GM21515 (cell line): ENCODE measurements around the gene SERGEF.

Experiments used
- ATAC-seq: cut with Tn5 transposase; IDR thresholded peaks from one replicate; pipeline ENCODE4 v1.9.1; 2021; ENCODE audit not compliant: unreplicated experiment

Gene SERGEF

DNA sequence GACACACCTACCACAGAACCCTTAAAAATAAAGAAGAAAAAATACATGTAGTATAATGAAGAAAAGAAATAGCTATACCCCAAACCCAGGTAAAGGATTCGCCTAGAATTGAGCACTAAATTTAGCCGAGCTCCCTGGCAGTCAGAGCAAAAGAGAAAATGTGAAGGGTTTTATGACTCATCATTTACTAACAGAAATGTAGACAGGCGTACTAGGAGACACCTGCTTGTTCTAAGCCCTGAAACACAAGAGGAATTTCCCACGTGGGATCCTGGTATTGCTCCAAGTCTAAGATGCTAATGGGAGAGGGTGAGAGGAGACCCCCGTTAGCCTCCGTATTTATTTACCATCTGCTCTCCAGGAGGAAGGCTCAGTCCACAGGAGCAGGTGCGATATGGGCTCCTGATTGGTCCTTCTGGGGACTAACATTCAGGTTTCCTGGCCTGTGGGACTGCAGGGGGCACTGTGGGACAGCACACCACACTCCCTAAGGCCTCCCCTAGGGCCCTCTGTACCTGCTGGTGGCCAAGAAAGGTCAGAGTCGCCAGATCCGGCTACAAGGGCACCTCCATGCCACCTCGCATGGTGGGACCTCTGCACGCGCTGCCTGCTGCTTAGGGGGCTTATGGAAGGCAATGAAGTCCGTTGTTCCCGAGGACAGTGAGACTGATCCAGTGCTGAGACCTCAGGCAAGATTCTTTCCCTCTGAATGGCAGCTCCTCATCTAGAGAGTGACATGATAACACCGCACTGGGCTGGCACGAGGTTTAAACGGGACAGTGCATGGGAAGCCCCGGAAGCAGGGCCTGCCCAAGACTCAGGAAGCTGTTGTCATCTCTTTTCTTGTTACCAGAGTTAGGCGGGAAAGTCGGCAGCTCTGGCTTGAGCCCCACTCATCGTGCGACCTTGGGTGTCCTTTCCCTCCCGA lies 252.5 kb downstream of the SERGEF start:
- no peak for ATAC-seq

DNA sequence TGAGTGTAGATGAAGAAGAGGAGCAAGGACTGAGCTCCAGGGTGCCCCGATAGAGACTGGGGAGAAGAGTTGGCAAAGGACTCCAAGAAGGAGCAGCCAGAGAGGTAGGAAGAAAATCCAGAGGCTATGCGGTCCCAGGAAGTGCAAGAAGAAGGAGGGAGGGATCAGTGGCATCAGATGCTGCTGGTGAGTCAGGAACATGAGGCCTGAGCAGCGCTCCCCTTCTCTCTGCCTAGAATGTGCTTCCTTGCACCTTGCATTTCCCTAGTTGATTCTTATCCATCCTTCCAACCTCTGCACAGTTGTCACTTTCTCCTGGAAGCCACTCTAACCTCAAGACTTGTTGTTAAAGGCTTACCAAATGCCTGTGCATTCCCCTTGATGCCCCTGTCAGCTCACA lies 257.0 kb downstream of the SERGEF start:
- ATAC-seq: no peak

DNA sequence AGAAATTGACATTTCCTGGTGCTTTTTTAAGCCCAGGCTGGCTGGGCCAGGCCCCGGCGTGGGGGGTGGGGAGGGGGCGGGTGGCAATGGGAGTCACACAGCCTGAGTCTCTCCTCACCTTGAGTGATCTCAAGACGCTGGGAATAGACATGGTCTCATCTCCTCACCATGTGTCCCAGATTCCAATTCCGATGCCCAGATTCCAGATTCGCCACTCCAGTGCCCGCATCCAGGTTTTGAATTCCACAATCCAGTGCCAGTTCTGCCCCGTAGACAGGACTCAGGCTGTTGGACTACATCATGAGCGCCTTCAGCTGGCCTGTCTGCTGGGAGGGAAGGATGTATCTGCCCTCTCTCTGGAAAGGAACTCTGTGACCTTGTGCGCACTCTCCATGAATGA lies 259.2 kb downstream of the SERGEF start:
- ATAC-seq: no peak

DNA sequence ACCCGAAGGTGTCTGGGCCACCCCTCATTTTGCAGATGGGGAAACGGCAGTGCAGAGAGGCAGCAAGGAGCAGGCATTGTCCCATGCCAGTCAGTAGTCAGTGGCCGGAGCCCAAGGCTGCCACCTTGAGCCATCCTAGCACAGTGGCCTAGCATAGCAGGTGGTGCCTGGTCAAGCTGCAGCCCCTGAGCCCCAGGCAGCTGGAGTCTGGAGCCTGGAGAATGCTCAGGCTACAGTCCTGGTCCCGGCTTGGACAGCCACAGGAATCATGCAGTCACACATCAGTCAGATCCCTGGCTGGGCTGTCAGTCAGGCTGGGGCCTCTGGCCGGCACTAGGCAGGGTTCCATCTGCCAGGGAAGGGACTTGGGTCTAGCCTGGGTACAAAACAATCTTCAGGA lies 259.7 kb downstream of the SERGEF start:
- no peak for ATAC-seq

DNA sequence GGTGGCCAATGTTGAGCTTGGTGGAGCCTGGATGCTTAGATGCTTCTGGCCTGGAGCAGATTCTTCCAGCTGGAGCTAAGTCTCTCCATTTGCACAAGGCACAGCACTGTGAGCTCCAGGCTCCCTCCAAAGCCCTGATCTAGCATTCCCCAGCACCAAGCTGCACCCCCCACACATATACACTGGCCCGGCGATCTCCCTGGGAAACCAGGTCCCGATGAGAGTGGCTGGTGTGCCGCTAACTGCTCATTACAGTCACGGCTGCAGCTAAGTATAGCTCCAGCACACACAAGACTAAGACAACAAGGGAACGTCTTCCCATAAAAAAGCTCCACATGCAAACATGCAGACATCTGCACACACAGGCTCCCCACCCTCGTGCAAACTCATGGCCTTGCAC lies 260.7 kb downstream of the SERGEF start:
- no peak for ATAC-seq

DNA sequence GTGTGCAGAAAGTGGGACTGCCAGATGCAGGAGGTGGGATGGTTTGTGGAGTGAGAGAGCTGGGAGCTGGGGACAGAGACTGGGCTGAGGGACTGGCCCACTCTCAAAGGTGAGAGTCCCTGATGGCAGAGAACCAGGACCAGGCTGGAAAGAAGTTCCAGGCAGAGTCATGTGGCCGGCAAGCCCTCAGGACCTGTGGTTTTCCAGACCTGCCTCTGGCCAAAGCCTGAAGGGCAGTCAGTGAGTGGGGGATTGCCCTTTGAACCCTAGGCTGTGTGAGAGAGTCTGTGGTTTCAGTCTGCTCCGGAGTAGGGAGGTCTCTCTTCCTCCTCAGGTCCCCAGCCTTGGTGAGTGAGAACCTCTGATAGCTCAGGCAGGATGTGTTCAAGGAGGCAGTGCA lies 261.3 kb downstream of the SERGEF start:
- no peak for ATAC-seq

DNA sequence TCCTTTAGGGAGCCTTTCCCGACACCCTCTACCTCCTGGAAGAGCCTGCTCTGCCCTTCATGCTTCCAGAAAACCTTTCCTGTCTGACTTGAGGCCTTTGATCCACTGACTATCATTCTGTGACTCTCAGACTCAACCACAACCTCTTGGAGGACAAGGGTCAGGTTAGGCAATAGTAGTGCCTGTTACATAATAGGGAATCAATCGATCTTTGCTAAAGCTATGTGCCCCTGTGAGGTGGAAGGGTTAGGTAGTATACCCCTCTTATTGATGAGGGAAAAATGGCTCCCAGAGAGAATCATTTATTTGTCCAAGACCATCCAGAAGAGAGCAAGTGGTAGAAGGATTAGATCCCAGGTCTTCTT lies 262.1 kb downstream of the SERGEF start:
- no peak for ATAC-seq

DNA sequence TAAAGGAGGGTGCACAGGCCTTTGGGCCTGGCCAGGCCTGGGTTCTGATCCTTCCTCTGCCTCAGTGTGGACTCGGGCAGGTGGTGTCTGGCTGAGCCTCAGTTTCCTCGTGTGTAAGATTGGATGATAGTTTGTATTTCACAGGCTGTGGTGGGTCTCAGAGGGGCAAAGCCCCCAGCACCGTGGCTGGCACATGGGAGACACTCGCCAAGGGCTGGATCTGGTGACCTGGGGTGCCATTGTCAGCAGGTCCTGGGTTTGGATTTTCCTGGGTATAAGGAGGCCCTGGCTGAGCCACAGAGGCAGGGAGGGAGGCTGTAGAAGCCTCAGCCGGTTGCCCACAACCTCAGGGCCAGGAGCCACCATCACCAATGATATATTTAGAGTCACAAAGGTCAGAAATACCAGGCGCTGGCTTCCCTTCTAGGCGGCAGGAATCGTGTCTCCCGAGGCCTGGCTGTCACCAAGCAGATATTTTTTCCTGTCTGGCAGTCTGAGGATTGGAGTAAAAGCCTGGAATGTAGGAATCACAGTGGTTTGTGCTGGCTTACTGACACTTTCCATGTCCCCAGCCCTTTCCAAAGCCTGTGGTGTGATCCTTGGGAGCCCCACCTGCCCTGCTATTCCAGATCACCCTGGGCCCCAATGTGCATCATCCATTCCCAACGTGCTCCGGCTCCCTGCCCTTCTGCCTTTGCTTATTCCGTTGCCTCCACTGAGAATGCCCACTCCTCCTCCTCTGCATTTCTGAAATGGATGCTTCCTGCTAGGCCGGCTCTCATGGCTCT lies 262.6 kb downstream of the SERGEF start:
- no peak for ATAC-seq

DNA sequence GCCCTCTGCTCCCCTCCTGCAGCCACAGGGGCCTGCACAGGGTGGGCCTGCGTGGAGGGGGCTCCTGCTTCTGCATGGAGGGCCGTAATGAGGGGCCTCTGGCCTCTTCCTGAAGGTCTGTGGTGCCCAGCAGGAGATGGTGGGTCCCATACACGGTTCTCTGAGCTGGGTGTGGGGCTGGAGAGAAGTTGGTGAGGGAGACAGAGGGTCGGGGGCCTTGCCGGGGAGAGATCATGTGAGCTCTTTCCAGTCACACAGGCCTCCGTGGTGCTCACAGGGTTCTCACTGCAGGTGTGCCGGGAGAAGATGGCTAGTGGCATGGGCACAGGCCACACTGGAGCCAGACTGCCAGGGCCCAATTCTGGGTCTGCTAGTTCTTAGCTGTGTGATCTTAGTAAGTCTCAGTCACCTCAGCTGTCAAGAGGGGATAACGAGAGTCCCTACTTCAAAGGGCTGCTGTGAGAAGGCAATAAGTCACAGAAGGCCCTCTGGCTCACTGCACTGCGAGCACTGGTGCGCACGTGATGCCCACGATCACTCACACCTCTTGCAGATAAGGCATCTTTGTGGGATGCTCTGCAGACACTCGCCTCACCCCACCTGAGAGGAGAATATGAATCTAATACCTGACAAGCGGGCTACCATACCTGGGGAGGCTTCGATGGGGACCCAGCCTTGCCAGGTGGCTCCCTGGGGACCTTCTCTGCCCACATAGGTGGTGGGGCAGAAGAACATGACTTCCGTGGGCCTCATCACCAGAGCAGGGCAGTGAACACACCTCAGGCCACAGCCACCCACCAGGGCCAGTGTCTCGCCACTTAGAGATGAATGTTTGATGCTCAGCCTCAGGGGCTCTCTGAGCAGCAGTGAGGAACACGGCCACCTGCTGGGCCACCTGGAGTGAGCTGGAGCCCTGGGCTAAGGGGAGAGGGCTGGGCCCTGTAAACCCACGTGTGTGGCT lies 263.8 kb downstream of the SERGEF start:
- ATAC-seq: no peak

DNA sequence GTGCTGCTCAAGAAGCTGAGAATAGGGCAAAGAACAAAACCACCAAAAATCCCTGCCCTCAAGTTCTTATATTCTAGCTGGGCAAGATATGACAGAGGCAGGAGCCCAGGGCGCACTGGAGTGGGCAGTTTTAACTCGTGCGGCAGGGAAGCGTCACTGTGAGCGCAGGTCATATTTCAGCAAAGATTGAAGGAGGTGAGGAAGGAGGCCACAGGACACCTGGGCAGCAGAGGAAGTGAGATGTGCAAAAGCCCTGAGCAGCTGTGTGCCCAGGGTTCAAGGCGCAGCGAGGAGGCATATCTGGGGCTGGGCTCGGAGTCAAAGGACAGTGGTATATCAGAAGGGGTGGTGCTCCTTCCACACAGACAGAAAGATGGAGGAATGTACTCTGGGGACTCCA lies 264.8 kb downstream of the SERGEF start:
- ATAC-seq: no peak

DNA sequence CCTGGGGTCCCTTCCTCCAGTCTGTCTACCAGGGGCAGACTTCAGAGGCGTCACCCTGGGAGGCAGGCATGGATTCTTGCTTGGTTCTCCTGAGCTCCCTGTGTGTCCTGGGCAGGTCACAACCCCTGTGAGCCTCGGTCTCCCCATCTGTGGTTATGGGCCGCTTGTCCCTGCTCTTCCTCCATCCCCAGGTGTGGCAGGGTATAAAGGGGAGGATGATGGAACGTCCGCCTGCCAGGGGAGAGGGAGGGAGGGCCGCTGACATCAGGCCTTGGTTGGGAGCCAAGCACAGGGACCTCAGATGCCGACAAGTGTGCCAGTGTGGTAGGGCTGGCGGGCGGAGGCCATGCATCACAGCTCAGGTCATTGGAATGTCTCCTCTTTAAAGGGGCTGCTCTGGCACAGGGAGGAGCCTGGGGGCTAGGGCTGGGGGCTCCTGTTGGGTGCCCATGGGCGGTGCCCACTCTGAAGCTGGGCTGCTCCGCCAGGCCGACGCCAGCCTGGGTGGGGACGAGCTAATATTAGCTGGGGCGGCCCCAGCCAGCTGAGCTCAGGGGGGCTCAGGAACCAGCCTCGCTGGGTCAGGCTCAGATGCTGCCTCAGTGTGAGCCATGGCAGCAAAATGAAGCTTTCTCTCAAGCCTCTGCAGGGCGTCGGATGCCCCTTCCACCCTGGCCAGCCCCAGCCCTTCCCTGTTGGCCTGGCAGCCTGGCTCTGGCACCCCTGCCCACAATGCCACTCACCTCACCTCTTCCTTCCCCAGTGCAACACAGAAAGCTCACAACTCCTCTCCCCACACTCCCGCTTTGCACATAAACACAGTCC lies 265.5 kb downstream of the SERGEF start:
- no peak for ATAC-seq

DNA sequence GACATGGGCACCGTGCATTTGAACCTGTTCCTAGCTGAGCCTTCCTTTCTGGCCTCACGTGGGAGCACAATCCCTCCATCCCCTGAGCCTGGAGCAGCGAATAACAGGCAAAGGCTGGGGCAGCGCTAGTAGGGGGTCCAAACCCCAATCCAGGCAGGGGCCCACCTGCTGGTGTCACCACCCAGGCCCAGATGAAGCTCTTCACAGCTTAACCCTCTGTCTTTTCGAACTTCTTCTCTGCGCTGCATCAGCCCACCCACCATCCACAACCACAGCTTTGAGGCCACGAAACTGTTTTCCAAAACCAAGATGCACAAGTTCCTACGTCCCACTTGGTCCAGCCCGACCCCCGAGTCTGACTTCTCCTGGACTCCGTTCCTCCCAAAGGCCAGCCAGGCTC lies 266.8 kb downstream of the SERGEF start:
- ATAC-seq: no peak

DNA sequence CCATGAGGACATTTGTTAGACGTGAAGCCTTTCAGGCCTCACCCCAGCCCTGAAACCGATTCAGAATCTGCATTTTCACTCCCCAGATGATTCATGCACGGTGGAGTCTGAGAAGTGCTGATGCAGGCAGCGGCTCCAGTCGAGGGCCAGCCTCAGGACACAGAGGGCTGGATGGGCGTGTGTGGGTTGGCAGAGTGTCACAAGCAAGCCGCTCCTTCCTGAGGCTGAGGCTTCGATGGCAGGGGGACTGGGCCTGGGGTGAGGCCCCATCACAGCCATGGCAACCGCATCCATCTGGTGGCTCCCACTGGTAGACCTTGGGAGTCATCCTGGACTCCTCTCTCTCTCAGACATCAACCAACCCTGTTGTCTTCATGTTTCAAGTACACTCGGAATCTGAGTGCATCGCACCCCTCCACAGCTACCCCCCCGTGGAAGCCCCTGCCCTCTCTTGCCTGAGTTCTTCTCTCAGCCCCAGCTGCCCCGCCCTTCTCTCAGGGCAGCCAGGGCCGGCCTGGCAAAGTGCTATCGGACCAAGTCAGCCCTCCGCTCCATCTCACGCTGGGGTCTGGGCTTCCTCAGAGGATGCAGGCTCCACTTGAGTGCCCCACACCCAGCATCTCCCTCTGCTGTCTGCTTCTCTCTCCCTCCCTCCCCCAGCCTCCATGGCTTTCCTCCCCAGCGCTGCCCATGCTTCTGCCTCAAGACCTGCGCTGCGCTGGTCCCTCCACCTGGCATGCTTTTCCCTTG lies 267.6 kb downstream of the SERGEF start:
- ATAC-seq: no peak

DNA sequence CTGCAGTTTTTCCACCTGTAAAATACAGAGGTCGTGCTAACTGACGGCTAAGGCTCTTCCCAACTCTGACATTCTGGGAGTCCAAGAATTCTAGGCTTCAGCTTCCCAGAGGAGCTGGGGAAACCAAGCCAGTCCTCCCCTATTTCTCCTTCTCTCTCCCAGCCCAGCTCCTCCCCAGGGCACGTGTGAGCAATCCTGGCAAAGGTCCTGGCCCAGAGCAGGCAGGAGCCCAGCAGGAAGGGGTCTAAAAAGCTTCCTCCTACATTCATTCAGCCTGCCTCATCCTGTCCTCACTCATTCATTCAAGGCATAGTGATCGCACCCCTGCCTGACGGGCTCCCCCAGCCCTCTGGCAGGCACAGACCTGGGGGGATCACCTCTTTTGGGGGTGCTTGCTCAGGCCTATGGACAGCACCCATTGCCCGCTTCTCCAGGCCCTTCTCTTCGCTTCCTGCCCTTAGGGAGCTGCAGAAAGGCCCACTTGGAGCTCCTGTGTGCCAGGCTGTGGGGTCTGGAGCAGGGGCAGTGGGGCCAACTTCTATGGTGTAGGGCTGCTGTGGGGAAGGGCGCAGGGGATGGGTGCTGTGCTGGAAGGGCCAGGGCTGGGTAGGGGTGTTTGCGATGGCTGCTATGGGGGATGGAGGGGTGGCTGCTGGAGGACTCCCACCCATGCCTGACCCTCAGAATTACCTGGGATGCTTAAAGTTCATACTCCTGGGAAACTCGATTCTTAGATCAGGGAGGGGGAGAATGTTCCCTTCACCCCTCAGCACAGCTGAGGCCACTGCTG lies 268.5 kb downstream of the SERGEF start:
- no peak for ATAC-seq

DNA sequence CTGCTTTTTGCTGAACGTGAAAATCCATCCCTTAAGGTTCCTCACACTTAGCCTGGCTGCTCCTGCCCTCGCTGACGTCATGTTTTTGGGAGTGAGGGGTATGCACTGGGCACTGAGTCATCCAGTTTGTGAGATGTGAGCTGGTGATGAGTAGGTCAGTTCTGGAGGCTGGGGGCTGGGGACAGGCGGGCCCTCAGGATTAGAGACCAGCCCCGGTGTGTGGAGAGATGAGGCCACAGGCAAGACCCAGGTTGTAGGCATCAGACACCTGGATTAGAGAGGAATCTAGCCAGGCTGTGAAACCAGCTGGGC lies 269.1 kb downstream of the SERGEF start:
- ATAC-seq: no peak

DNA sequence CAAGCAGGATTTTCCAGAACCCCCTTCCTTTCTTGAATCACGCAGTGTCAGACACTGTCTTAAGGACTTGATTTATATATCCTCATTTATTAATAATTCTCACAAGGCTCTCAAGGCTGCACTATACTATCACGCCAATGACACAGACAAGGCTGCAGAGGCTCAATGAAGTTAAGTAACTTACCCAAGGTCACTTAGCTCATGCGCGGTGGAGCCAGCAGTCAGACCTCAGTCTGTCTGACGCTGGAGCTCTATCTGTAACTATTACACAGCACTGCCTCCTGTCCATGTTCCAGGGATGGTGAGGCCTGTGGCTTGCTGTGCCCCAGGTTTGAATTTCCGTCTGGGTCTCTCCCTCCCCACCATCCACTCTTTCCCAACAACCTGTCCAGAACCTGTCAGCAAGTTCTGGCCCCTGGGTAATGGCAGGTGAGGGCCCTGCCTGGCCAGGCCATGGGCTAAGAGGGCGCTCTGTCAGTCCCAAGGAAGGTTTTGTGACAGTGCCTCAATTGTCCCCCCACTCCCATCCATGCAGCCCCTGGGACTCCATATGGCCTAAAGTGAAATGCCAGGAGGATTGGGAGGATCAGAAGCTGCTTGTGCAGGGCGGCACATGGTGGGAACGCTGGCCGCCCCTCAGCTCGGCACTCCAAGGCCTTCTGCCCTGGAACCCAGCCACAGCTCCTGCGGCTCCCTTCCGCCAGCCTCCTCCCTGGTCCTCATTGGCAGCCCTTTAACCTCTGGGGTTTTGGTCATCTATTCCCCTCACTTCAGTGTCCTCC lies 269.6 kb downstream of the SERGEF start:
- no peak for ATAC-seq

DNA sequence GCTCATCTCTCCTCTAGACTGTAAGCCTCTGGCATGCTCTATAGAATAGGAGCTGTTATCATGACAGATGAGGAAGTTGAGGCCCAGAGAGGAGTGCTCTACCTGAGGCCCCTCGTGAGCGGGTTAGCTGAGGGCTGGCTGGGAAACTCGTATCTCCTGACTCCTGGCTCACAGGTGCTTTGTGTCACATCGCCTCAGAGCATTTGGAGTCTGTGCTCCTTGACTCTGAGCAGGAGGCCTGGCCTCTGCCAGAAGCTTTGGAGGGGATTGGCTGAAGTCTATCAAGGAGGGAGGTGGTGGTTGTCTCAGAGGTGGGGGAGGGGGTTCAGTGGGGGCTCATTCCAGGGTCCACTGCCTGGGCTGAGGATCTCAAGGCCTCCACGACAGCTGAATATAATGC lies 270.8 kb downstream of the SERGEF start:
- ATAC-seq: no peak

DNA sequence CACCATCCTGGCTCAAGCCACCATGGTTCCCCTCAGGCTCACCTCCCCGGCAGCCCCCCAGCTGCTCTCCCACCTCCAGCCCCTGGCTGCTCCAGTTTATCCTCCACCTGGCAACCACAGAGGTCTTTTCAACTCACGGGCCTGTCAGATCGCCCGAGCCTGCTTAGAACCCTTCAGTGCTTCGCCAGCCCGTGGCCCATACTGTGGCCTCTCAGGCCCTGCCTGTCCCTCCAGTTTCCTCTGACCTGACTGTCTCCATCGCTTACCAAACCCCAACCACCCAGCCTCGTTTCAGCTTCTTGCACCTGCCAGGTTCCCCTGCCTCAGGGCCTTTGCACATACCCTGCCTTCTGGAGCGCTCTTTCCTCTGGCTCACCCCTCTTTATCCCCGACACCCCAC lies 271.4 kb downstream of the SERGEF start:
- no peak for ATAC-seq
